GM10266 (cell line): Measurements from ENCODE around the gene NHERF1.

ENCODE experiments used
- DNase-seq: peaks from one replicate; pipeline ENCODE4 v3.0.0; 2012; ENCODE audit errors: extremely low spot score
- TF ChIP-seq, protein P1 (sequence below): IDR thresholded peaks from 2 replicates; pipeline ENCODE4 v1.5.1; 2012; ENCODE audit warnings: mild to moderate bottlenecking, low read depth; ENCODE audit not compliant: control insufficient read depth, insufficient read depth; ENCODE audit errors: missing control alignments

Gene NHERF1

DNA sequence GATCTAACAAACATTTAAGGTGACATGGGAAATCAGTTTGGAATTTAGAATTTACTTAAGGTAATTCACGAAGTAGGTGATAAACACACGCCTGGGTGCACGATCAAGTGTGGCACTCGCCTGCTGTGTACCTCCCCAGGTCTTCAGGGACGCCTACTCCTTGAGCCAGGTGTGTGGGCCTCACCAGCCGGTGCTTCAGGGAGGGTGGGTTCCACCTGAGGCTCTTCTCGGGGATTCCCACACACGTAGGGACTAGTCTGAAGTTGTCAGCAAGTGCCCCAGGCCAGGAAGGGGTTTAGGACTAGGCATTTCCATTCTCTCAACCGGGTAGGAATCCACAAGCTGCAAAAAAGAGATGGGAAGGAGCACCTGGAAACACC is 37.5 kb downstream of the NHERF1 start:
- DNase-seq, result no peak
- TF ChIP-seq, protein P1, sequence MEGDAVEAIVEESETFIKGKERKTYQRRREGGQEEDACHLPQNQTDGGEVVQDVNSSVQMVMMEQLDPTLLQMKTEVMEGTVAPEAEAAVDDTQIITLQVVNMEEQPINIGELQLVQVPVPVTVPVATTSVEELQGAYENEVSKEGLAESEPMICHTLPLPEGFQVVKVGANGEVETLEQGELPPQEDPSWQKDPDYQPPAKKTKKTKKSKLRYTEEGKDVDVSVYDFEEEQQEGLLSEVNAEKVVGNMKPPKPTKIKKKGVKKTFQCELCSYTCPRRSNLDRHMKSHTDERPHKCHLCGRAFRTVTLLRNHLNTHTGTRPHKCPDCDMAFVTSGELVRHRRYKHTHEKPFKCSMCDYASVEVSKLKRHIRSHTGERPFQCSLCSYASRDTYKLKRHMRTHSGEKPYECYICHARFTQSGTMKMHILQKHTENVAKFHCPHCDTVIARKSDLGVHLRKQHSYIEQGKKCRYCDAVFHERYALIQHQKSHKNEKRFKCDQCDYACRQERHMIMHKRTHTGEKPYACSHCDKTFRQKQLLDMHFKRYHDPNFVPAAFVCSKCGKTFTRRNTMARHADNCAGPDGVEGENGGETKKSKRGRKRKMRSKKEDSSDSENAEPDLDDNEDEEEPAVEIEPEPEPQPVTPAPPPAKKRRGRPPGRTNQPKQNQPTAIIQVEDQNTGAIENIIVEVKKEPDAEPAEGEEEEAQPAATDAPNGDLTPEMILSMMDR, result no peak

DNA sequence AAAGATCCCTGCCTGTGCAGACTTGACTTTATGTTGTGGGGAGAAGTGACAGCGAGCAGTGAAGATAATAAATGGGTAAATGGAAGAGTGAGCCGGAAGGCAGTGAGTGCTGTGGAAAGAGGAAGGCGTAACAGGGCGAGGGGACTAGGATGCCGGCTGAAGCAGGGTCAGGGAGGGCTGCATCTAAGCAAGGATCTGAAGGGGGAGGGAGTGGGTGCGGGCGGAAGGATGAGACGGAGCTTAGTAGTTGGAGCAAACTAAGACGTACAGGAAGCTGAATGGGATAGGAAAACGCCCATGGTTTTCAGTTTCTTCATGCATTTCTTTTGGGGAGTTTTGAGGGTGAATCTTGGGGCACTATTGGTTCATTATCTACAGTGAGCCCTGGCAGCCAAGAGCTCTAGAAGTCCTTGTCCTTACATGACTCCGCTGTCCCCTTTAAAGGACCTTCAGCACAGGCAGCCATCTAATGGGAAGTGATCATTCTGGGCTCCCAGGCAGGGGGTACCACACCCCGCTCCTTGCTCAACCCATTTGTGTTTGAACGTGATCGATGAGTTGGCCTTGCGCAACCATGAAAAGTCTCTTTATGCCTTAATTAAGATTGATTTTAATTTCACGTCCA is 38.1 kb downstream of the NHERF1 start:
- TF ChIP-seq, protein P1, result no peak
- no peak for DNase-seq

DNA sequence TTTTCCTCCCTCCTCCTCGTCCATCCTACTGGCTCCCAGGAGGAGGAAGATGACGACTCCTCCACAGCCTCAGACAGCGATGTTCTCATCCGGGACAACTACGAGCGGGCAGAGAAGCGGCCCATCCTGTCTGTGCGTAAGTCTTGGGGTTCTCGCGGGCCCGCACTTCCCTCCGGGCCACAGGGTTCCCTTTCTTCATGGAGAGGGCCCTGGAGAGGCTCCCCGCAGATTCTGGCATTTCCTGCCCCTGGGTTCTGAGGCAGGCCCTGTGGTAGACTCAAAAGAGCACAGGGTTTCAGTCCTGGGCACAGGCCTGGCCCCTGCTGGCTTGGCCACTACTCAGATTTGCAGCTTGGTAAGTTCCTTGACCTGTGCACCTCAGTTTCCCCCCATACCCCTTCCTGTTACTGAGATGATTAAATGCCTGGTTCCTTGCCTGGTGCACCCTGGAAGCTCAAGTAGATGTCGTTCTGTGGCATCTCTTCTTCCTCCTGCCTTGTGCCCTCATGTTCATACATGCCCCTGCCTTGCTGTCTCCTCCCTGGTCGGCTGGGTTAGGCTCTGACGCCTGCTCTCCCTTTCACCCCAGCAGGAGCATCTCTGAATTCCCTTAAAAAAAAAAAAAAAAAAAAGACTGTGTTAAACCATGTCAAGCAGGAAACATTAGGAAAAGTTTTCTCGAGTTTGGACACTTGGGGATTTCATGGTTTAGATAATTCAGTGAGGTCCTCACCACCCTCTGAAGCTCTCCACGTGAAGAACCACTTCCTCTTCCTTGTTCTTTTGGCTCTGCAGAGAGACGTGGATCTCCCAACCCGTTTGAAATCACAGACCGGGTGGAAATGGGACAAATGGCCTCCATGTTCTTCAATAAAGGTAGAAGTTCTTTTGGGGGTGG is 42.0 kb downstream of the NHERF1 start:
- DNase-seq, result no peak
- TF ChIP-seq, protein P1, result no peak

DNA sequence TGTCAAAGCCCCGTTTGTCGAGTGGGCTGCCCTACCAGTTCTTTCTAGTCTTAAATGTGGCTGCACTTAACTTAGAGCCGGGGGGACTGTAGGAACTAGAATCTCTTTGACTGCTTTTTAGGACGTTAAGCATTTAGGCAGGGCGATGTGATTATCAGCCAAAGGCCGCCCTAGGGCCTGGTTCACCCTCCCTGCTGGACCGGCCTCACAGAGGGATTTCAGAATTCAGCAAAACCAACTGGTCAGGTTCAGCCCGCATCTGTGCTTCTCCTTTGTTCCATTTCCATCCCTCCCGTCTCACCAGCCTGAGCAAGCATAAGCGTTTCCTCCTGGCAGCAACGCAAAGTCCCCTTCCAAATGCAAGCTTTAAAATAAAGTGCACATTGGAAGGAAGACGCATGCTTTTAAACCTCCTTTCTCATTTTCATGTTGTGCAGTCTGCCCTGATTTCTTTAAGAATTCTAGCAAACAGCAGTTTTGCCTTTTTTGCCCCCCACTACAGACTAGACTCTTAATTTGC is 44.2 kb downstream of the NHERF1 start:
- TF ChIP-seq, protein P1, result no peak
- no peak for DNase-seq

DNA sequence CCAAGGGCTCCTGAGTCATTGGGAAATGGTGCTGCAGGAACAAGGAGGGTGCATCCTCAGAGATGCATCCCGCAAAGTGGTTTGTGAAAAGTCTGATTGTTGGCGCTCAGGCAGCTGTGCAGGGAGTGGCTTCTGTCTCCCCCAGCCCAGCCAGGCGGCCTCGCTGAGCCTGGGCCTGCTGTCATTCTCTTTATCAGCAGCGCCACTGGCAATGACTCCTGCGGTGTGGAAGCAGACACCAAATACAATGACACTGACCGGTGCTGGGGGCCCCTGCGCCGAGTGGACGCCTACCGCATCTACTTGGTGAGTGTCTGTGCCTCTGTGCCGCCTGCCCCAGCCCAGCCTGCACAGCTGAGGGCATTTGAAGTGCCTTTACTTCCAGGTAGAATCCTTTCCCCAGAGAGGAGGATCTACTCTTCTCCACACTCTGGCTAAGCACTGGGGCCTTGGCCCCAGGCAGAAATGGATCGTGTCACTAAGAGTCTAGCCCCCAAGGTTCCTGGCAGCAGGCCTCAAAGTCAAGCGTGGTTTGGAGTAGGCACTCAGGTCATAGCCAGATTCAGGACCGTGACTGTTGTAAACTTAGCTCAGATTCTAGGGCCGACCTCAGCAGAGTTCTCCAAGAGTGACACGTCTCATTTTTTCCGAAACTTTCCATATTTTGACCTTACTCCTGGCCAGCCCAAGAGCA is 47.0 kb downstream of the NHERF1 start:
- DNase-seq, result no peak
- TF ChIP-seq, protein P1, result no peak

DNA sequence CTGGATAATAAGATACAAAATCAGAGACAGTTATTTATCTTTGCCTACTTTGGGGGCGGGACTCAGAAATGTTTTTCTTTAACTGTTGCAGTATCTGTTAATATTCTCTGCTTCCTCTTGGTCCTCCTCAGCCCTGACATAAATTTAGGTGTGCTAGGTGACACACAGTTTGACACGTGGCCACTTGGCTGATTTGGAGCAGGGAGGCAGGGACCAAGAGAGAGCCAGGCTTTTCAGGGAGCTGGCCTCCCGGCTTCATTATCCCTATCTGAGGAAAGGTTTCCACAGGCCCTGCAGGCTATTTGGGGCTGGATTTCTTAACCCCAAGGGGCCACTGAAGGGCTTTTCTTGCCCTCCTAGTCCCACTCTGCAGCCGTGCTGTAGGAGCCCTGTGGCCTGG is 47.8 kb downstream of the NHERF1 start:
- TF ChIP-seq, protein P1, result no peak
- no peak for DNase-seq
